HG02943 (cell line): ENCODE measurements around the gene NRG4.
"Not testable (repeated sequence)": the region's sequence is repeated elsewhere in the genome, so short reads cannot be mapped to it uniquely, and the experiment has no call there.

Source experiments
- ATAC-seq: cut with Tn5 transposase; IDR thresholded peaks from one replicate; pipeline ENCODE4 v1.9.1; 2021; ENCODE audit warnings: mild to moderate bottlenecking, low read depth, moderate library complexity; ENCODE audit not compliant: unreplicated experiment

The NRG4 gene

DNA sequence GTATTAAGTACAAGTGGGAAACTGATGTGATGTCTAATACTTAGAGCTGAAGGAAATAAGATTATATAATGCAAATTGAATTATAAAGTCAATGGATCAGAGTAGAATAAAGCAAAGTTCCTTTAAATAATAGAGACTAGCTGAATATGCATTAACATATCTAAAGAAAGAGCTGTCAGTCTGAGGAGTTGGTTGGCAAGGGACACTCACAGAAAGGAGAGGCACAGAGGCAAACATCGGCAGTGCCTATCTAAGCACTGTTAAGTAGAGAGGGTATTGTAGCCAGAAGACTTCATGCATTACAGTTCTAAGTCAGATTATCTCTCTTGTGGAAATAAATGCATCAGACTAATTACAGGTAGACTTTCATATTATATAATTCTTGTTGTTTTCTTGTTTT is 16.6 kb downstream of the NRG4 start:
- no peak for ATAC-seq

DNA sequence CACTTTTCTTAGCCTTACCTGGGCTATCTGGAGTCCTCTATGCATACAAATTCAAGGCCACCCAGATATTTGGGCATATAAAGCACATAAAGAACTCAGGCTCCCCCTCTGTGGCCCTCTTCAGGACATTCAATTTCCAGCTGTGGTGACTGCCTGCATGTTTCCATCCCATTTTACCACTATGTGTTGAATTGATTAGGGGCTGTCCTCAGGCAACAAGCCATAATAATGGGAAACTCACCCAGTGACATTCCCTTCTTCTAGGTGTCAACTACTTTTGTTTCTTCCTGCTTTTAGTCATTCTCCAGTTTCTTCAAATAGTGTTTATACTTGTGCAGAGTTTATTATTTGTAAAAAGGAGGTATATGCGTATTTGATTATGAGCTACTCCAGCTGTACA is 18.0 kb downstream of the NRG4 start:
- no peak for ATAC-seq

DNA sequence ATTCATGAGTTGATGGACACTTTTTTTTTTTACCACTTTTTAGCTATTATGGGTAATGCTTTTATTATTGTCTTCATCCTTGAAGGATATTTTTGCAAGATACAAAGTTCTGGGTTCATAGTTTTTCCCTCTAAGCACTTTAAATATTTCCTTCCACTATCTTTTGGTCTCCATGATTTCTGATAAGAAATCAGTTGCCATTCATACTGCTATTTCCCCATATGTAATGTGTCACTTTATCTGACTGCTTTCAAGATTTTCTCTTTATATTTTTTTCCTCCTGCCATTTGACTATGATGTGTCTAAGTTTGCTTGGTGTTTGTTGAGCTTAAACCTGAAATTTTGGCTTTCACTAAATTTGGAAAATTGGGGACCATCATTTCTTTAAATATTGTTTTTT is 19.3 kb downstream of the NRG4 start:
- ATAC-seq = no peak

DNA sequence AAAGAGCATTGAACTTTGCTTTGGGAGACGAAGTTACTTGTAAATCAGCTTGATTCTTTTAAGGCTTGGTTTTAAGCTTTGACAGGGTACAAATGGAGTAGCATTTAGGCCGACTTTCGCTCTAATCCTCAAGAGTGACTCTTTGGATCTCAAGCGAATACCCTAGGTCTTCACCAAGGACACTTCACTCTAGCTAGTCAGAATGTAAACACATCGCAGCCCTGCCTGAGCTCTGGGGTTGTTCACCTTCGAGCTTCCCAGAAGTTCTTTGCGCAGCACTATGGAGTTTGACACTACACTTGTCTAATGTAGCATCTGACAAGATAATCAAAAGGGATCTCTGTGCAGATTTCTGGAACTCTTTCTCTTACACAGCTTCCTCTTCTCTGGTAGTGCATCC is 22.3 kb downstream of the NRG4 start:
- no peak for ATAC-seq

DNA sequence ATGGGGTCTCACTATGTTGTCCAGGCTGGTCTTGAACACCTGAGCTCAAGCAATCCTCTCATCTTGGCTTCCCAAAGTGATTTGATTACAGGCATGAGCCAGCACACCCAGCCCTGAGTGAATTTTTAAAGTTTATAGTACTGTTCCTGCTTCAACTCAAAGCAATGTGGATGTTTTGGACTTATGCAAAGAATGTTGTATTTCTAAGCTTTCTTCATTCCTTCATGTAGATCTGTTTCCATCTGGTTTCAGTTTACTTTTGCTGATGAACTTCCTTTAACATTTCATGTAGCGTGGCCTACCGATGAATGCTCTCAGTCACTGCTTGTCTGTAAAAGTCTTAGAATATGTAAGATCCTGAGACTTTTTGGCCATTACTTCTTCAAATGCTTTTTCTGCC is 23.2 kb downstream of the NRG4 start:
- ATAC-seq = no peak

DNA sequence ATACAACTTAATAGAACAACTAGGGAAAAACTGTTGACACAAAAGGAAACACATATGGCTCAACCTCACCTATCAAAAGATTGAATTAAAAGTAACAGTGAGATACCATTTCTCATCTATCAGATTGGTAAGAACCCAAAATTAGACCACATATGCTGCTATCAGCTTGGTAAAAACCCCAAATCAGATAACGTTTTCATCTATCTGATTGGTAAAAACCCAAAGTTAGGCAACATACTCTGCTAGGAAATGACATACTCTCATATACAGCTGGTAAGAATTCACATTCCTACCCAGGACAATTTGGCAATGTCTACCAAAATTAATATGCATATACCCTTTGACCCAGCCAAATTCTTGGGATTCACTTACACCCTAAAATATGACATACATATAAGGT is 26.3 kb downstream of the NRG4 start:
- ATAC-seq = no peak

DNA sequence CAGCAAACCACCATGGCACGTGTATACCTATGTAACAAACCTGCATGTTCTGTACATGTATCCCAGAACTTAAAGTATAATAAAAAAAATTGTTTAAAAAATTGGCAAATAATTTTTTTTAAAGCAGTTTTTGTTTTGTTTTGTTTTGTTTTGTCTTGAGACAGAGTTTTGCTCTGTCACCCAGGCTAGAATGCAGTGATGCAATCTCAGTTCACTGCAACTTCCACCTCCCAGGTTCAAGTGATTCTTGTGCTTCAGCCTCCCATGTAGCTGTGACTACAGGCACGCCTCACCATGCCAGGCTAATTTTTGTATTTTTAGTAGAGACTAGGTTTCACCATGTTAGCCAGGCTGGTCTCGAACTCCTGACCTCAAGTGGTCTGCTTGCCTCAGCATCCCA is 27.5 kb downstream of the NRG4 start:
- ATAC-seq = not testable (repeated sequence)

DNA sequence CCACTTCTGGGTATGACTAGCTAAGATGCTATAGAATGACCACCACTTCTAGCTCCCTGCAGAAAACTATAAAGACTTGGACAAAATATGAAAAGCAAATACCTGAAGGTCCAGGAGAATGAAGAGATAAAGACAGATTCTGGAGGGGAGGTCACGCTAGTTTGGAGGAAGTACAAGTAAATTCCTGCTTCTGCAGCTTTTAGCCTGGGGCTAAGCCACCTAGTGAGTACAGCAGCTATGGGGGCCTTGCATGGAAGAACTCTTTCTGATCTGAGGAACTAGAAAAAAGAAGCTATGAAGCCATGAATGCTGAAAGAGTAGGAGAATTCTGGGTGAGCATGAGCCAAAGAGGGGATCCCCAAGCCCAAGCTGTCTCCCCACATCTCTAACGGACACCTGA is 29.8 kb downstream of the NRG4 start:
- ATAC-seq = no peak

DNA sequence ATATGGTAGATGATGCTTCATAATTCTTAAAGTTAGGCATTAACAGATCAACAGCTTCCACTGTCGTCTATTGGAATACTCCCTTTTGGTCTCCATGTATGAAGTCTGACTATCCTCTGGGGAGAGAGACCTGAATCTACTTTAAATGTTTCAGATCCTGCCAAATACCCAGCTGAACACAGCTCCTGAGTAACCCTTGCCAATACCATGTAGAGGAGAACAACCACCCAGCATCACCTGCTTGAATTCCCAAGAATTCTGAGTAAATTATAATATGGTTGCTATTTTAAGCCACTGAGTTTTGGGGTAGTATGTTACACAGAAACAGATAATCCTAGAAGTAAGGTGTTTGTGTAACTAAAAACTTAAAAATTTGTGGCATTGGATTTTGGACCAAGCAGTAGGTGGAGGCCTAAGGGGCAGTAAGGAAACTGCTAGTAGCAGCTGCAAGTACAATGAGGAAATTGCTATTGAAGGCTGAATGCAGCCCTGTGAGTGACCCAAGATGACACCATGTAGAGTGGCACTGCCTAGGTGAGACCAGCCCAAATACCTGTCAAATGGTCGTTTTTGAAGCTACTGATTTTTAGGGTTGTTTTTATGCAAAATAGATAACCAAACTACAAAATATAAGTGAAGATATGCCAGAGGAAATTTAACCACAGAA is 30.9 kb downstream of the NRG4 start:
- ATAC-seq = no peak

DNA sequence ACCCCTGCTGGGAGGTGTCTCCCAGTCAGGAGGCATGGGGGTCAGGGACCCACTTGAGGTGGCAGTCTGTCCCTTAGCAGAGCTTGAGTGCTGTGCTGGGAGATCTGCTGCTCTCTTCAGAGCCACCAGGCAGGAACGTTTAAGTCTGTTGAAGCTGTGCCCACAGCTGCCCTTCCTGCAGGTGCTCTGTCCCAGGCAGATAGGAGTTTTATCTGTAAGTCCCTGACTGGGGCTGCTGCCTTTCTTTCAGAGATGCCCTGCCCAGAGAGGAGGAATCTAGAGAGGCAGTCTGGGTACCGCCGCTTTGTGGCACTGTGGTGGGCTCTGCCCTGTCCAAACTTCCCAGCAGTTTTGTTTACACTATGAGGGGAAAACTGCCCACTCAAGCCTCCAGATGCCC is 35.5 kb downstream of the NRG4 start:
- ATAC-seq = not testable (repeated sequence)

DNA sequence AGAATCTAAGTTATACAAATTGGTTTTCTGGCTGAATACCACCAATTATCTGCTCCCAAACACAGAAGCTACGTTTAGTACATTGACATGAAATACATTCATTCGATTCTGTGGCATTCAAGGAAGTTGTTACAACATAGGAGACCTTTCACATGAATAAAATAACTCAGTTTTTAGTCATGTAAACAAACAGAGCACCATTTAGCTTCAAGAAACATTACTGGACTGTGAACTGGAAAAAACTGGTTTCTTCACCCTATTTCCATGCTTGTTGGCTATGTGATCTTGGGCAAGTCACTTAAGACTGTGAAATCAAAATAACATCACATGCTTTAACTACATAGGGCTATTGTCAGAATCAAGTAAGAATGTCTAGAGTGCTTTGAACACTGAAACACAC is 46.2 kb downstream of the NRG4 start:
- no peak for ATAC-seq

DNA sequence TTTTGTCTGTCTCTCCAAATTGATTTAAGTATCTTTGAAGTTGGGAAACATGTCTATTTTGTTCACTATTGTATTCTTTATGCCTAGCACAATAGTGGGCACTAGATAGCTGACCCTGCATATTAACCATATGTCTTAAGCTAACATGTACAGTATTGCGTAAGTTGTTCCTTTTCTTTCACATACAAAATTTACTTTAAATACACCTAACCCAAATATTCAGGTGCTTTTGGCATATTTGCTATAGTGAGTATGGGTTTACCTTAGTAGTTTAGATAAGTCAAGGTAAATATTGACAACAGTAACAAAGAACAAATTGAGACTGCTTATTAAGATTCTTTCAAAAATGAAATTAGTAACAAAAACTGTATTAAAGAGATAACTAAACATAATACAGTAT is 50.9 kb downstream of the NRG4 start:
- ATAC-seq = no peak

DNA sequence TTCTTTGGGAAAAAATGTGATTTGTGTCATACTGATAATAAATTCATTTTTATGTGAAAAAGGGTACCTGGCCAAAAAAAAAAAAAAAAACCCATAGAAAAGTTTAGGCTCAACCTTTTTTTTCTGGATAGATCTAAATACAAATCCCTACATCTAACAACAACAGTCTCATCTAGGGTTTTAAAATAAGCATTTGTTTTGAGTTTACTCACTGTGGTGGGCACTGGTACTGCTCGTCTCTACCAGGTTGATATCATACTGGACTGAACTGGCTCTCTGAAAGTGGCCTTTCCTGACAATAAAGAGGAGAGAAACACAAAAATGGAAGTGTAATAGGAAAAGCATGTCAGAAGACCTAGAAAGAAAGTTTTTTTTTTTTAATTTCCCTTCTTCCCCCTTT is 56.5 kb downstream of the NRG4 start:
- no peak for ATAC-seq

DNA sequence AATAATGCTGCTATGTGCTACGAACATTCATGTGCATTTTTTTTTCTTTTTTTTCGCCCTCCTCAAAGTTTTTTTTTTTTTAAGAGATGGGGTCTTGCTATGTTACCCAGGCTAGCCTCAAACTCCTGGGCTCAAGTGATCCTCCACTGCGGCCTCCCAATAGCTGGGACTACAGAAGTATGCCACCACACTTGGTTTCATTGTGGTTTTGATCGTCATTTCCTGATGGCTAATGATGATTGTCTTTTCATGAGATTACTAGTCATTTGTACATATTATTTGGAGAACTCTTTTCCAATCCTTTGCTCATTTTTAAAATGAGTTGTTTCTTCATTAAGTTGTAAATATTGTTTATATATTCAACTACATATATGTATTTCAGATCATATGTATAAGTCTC is 59.7 kb downstream of the NRG4 start:
- ATAC-seq = no peak

DNA sequence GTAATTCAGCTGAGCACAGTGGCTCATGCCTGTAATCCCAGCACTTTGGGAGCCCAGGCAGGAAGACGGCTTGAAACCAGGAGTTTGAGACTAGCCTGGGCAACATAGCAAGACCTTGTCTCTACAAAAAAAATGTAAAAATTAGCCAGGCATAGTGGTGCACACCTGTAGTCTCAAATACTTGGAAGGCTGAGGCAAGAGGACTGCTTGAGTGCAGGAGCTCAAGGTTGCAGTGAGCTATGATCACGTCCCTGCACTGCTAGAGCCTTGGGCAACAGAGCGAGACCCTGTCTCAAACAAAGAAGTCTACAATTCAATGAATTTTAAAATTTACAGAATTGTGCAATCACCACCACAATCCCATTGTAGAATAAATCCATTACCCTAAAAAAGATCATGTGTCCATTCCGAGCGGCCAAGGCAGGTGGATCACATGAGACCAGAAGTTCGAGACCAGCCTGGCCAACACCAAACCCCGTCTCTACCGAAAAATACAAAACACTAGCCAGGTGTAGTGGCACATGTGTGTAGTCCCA is 63.4 kb downstream of the NRG4 start:
- ATAC-seq = no peak

DNA sequence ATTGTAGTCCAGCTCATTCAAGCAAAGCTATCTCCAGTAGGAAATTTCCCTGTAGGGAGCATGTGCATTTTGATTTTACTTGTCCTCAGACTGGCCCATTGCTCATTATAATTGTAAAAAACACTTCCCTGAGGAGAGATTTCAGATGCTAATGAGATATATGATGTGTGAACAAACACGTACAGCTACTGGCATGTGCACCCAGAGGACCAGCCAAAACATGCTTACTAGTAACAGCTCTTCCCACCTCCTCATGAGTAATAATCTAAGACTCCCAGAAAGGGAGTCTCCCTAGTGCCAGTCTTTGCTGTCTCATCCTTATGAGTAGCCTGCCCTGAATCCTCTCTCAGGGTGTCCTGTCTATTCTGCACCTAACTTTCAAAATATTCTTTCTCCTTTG is 65.1 kb downstream of the NRG4 start:
- ATAC-seq = no peak

DNA sequence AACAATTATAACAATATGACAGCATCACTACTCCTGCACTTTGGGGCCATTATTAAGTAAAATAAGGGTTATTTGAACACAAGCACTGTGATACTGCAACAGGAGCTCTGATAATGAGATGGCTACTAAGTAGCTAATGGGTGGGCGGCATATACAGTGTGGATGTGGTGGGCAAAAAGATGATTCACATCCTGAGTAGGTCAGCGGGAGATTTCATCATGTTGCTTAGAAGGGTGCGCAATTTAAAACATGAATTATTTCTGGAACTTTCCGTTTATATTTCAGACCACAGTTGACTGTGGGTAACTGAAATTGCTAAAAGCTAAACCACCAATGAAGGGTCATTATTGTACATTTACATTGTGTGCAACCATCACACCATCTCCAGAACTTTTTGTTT is 66.3 kb downstream of the NRG4 start:
- ATAC-seq = no peak

DNA sequence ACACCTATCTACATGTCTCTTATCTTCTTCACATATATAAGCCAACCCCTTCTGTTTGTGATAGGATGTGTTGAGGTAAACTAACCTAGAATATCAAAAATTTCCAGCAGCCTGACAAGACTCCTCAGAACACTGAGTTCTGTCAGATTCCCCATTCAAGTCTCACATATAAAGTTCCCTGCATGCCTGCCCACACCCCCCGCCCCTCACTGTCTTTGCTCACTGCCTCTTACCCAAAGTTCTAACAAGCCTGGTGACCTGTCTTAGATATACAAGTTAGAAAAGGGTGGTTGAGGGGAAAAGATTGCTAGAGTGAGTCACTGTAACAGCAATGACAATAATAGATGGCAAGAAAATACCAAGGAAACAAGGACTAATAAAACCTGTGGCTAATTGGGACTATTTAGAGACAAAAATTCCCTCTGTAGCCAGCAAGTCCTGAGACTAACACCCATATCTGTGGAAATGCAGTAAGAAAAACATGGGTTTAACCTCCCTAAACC is 68.5 kb downstream of the NRG4 start:
- ATAC-seq = no peak

DNA sequence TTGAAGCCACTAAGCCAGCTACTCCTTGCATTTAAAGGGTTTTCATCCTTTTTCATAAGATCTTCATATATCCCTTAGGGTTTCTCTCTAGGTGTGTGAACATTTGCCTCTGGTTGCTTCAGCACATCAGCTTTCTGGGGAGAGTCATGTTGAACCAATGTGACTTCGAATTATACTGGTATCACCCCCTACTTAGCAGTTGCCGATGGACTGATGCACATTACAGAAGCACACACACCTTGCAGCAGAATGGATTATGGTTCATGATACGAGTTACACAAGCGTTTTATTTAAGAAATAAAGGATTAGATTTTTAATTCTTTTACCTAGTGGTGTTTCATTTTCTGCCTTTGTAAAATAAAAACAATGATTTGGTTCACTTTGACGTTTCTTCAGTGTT is 69.0 kb downstream of the NRG4 start:
- no peak for ATAC-seq

DNA sequence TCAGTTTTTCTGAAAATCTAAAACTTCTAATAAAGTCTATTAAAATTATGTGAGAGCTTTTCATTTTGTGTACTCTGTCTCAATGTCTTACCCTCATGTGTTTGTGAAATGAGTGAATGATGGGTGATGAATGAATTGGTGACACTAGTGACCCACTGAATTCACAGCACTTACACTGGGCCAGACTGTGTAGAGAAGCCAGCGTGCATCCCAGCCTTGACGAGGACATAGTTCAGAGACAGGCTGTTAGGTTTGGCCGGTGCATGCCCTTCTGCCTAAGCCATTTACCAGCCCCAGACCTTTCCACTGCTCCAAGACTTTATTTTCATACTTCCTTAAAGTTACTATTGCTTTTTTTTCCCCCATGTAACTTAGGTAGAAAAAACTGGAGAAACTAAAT is 69.8 kb downstream of the NRG4 start:
- ATAC-seq = no peak

DNA sequence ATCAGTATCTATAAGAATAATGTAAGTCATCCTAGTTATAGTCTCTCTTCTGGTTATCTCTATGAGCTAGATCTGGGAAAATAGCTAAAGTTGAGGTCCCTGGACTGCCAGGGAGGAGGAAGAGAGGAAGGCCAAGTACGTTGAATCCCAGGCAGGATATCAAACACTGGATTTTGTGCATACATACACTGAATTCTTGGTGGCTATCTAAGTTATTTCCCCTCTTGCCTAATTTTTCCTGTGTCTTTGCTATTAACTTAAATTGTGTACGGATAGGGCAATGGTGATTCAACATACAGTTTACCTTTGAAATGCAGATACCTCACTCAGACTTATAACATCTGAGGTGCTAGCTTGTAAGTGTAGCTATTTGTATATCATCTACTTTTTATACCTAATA is 81.4 kb downstream of the NRG4 start:
- no peak for ATAC-seq

DNA sequence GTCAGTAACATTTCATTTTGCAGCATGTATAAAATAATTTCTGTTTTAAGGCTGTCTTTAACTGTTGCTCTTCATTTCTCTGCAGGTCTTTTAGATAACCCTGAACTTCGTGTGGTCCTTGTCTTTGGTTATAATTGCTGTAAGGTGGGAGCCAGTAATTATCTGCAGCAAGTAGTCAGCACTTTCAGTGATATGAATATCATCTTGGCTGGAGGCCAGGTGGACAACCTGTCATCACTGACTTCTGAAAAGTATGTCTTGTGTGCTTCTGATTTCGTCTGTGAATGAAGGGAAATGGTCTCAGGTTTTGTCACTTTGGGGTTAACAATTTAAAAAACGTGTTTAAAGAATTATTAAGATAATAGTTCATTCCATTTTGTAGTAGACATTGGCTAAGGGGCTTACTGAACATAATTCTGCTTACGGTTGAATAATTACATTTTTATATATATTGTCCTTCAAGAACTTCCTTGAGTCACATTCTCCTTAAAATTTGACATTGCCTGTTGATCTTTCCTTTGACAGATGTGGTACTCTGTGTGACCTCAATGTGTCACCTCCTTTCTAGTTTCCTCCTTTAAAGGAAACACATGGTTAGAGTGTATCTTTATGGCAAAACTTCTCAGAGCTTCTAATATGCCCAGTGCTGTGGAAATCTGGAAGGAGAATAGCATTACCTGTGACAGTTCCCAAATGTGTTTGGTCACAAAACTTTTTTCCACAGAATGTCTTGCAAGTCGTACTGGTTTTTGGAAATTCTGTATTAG is 82.2 kb downstream of the NRG4 start:
- ATAC-seq = no peak
